GM21576 (cell line): ENCODE results near the gene AFAP1.
"Not testable (repeated sequence)": the region's sequence is repeated elsewhere in the genome, so short reads cannot be mapped to it uniquely, and the experiment has no call there.

Experiments used
- ATAC-seq: cut with Tn5 transposase; IDR thresholded peaks from one replicate; pipeline ENCODE4 v1.9.1; 2021; ENCODE audit warnings: mild to moderate bottlenecking, moderate library complexity; ENCODE audit not compliant: unreplicated experiment

AFAP1 gene

GRCh38 chr4:7922466-7922865, 17.2 kb downstream of the AFAP1 start:
- no peak for ATAC-seq

GRCh38 chr4:7918981-7919380, 20.7 kb downstream of the AFAP1 start:
- no peak for ATAC-seq

GRCh38 chr4:7918187-7918586, 21.5 kb downstream of the AFAP1 start:
- not testable (repeated sequence) for ATAC-seq

GRCh38 chr4:7917669-7918068, 22.0 kb downstream of the AFAP1 start:
- ATAC-seq = no peak

GRCh38 chr4:7915875-7916242, 23.8 kb downstream of the AFAP1 start:
- ATAC-seq = no peak

GRCh38 chr4:7912826-7913225, 26.8 kb downstream of the AFAP1 start:
- ATAC-seq = no peak

GRCh38 chr4:7910952-7911578, 28.6 kb downstream of the AFAP1 start:
- no peak for ATAC-seq

- no peak for ATAC-seq
These were observed 29.3 kb downstream of the AFAP1 start for GRCh38 chr4:7910263-7910896.

- ATAC-seq = no peak
These were observed 30.0 kb downstream of the AFAP1 start for GRCh38 chr4:7909463-7910262.

GRCh38 chr4:7908668-7909067, 31.0 kb downstream of the AFAP1 start:
- ATAC-seq = no peak

- ATAC-seq = no peak
These were observed 32.5 kb downstream of the AFAP1 start for GRCh38 chr4:7907142-7907541.

- no peak for ATAC-seq
These were observed 33.4 kb downstream of the AFAP1 start for GRCh38 chr4:7906171-7906701.

GRCh38 chr4:7904952-7905915, 34.4 kb downstream of the AFAP1 start:
- ATAC-seq = no peak

- ATAC-seq = no peak
These were observed 35.7 kb downstream of the AFAP1 start for GRCh38 chr4:7903791-7904516.

GRCh38 chr4:7902826-7903225, 36.8 kb downstream of the AFAP1 start:
- ATAC-seq = no peak

GRCh38 chr4:7902101-7902553, 37.5 kb downstream of the AFAP1 start:
- ATAC-seq = no peak

- no peak for ATAC-seq
These were observed 38.3 kb downstream of the AFAP1 start for GRCh38 chr4:7901311-7901885.

GRCh38 chr4:7900334-7900909, 39.2 kb downstream of the AFAP1 start:
- ATAC-seq = no peak

- no peak for ATAC-seq
These were observed 40.3 kb downstream of the AFAP1 start for GRCh38 chr4:7899184-7899869.
